K562 (cell line): ENCODE data around the gene PGPEP1. TPM values are rescaled to one million over a fixed set of nuclear protein-coding genes. Genes with fewer than 3 reads are reported as not detected.

Experiments used
- CEBPZ ChIP-seq: fragments of 150-350 bp; IDR thresholded peaks from 2 replicates; pipeline ENCODE4 v1.6.1; 2014; ENCODE audit warnings: low read depth, mild to moderate bottlenecking, low read length, borderline replicate concordance
- CUX1 ChIP-seq: fragments of 200-800 bp; sonication (Bioruptor generic); IDR thresholded peaks from 2 replicates; pipeline ENCODE4 v1.6.1; 2016; ENCODE audit warnings: missing genetic modification characterization, missing compliant biosample characterization
- E4F1 ChIP-seq: fragments of 250-450 bp; sonication (Bioruptor Pico); IDR thresholded peaks from 2 replicates; pipeline ENCODE4 v1.5.0; 2021; ENCODE audit warnings: mild to moderate bottlenecking, borderline replicate concordance
- GTF2F1 ChIP-seq: IDR thresholded peaks from 2 replicates; pipeline ENCODE4 v1.6.1; 2011; ENCODE audit warnings: low read depth, low read length, improper control_type of control experiment
- KDM2B ChIP-seq: fragments of 250-450 bp; sonication (Bioruptor Pico); IDR thresholded peaks from 2 replicates; pipeline ENCODE4 v1.8.0; 2021; ENCODE audit warnings: mild to moderate bottlenecking, moderate library complexity
- MYC ChIP-seq, 2 experiments: fragments of 250-450 bp in 1 of 2; sonication (Bioruptor Pico) in 1 of 2; IDR thresholded peaks; 2 replicates each; pipeline versions ENCODE4 v1.5.1 to v1.6.1; 2012 to 2021; ENCODE audit warnings: low read depth in 2 of 2, borderline replicate concordance in 1 of 2, improper control_type of control experiment in 1 of 2, low read length in 1 of 2, mild to moderate bottlenecking in 1 of 2, moderate library complexity in 1 of 2
- OTX1 ChIP-seq: fragments of 450-650 bp; formaldehyde crosslinking; IDR thresholded peaks from 2 replicates; pipeline ENCODE4 v1.4.0; 2022; ENCODE audit warnings: mild to moderate bottlenecking
- POLR2A ChIP-seq: fragments of 450-650 bp; conservative IDR thresholded peaks from 2 replicates; pipeline ENCODE4 v1.6.1; 2016
- POLR2B ChIP-seq: fragments of 450-650 bp; IDR thresholded peaks from 2 replicates; pipeline ENCODE4 v1.6.1; 2018; ENCODE audit warnings: low read depth; ENCODE audit not compliant: partially characterized antibody
- SUPT5H ChIP-seq: fragments of 450-650 bp; IDR thresholded peaks from 2 replicates; pipeline ENCODE4 v1.6.1; 2016
- TCF3 ChIP-seq: sonication (generic); formaldehyde crosslinking; IDR thresholded peaks from 2 replicates; pipeline ENCODE4 v1.4.0; 2020; ENCODE audit warnings: mild to moderate bottlenecking, missing genetic modification reagents
- TEAD4 ChIP-seq, 2 experiments: sonication (generic) in 1 of 2; formaldehyde crosslinking in 1 of 2; IDR thresholded peaks; 2 replicates each; pipeline versions ENCODE4 v1.6.1 to v1.8.0; 2012 to 2022; ENCODE audit warnings: borderline replicate concordance in 1 of 2, inconsistent platforms in 1 of 2, low read length in 1 of 2, mild to moderate bottlenecking in 1 of 2, missing genetic modification reagents in 1 of 2
- TFAM ChIP-seq: fragments of 250-450 bp; sonication (Bioruptor Pico); conservative IDR thresholded peaks from 2 replicates; pipeline ENCODE4 v1.5.0; 2021; ENCODE audit warnings: mild to moderate bottlenecking, moderate library complexity
- ZC3H11A ChIP-seq: IDR thresholded peaks from 2 replicates; pipeline ENCODE4 v1.6.1; 2012; ENCODE audit warnings: low read depth, low read length, improper control_type of control experiment
- ZNF584 ChIP-seq: fragments of 200-800 bp; sonication (Bioruptor generic); IDR thresholded peaks from 2 replicates; pipeline ENCODE4 v1.6.1; 2016; ENCODE audit warnings: low read depth, mild to moderate bottlenecking, missing genetic modification characterization, missing compliant biosample characterization
- ZNF75A ChIP-seq: fragments of 450-650 bp; formaldehyde crosslinking; IDR thresholded peaks from 2 replicates; pipeline ENCODE4 v1.4.0; 2020; ENCODE audit warnings: mild to moderate bottlenecking
- polyA plus RNA-seq, 8 experiments: library from polyadenylated mRNA; depleted of rRNA in 4 of 8; stranded (reverse) in 5 of 8; unstranded in 3 of 8; fragments of >200 nt; fragmentation: Nextera tagmentation in 2 of 8; fragmentation: Illumina TruSeq in 1 of 8; extraction: Ambion mirVana in 2 of 8; extraction: Trizol in 1 of 8; gene quantifications; 2 replicates each; pipeline versions ENCODE4 v1.2.1 to v1.2.3, GENCODE V29; 2011 to 2014; ENCODE audit warnings: inconsistent platforms in 1 of 8, missing spikeins in 1 of 8
- total RNA-seq, 7 experiments: library from RNA; depleted of rRNA in 6 of 7; stranded (reverse); fragments of >200 nt in 6 of 7; fragmentation: Illumina TruSeq in 2 of 7; extraction: Trizol in 2 of 7; gene quantifications; 2 replicates each; pipeline versions ENCODE4 v1.2.1 to v1.2.3, GENCODE V29; 2011 to 2021; ENCODE audit warnings: low replicate concordance in 1 of 7

PGPEP1 gene
- total and polyA plus RNA-seq, 9 of the 15 experiments (the other 6 are each of a cell fraction or from before 2014, with no cell fraction given) = 10.0 to 69.6 (median 33.5) TPM

- TF ChIP-seq POLR2B (peak; percentile 39), ZC3H11A (no peak), TCF3 (CRISPR knock-in tag) (peak; percentile 24; the same call in 1 of the 2 replicates), KDM2B (0 out of 2 replicates have a peak, but pooled peaks have one; percentile 41), CUX1 (CRISPR knock-in tag) (no peak), POLR2A (peak; percentile 91), SUPT5H (peak; percentile 81), ZNF584 (CRISPR knock-in tag) (0 out of 2 replicates have a peak, but pooled peaks have one; percentile 19), TFAM (CRISPR knock-in tag) (no peak), OTX1 (CRISPR knock-in tag) (no peak), TEAD4 (IDR thresholded peaks at IDR 0.05; ENCODE audit: low read length) (no peak), TEAD4 (CRISPR knock-in tag; IDR thresholded peaks at IDR 0.05; ENCODE audit: borderline replicate concordance) (no peak), ZNF75A (CRISPR knock-in tag) (0 out of 2 replicates have a peak, but pooled peaks have one; percentile 3), MYC (IDR thresholded peaks at IDR 0.05; ENCODE audit: low read depth, low read length) (peak; percentile 88), MYC (CRISPR knock-in tag; IDR thresholded peaks at IDR 0.05; ENCODE audit: borderline replicate concordance, low read depth) (no peak; the same call in 1 of the 2 replicates), CEBPZ (no peak), E4F1 (CRISPR knock-in tag) (peak; percentile 96), GTF2F1 (peak; percentile 62; the same call in 1 of the 2 replicates)
Observed at GRCh38 chr19:18322759-18323460, 17.5 kb upstream of the PGPEP1 start, which contains the start of gene LSM4 (continued).
